ENCODE results near the gene POU5F2.

The POU5F2 gene, protein sequence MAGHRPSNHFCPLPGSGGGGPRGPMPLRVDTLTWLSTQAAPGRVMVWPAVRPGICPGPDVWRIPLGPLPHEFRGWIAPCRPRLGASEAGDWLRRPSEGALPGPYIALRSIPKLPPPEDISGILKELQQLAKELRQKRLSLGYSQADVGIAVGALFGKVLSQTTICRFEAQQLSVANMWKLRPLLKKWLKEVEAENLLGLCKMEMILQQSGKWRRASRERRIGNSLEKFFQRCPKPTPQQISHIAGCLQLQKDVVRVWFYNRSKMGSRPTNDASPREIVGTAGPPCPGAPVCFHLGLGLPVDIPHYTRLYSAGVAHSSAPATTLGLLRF

DNA sequence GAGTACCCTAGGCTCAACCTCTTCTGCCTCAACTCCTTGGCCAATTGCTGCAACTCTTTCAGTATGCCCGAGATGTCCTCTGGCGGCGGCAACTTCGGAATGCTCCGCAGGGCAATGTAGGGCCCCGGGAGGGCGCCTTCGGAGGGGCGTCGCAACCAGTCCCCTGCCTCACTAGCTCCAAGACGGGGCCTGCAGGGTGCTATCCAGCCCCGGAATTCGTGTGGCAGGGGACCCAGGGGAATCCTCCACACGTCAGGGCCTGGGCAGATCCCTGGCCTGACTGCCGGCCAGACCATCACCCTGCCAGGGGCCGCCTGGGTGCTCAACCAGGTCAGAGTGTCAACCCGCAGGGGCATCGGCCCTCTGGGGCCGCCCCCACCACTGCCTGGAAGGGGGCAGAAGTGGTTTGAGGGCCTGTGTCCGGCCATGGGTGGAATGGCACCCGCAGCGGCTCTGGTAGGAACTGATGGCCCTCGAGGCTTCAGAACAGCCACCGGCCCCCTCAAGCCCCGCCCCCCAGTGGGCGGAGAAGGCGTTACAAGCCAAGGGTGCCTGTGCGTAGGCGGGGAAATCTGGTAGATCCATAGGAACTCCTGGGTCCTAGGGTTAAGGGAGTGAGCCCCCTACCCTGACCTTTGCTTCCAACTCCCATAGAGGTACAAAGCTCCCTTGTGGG lies at the start of gene POU5F2:
TSS of gene POU5F2 (minus strand) at position 465 of the 676 bp plus-strand sequence. CDS start at position 428, 37 bp downstream.
- no peak for DNase-seq

DNA sequence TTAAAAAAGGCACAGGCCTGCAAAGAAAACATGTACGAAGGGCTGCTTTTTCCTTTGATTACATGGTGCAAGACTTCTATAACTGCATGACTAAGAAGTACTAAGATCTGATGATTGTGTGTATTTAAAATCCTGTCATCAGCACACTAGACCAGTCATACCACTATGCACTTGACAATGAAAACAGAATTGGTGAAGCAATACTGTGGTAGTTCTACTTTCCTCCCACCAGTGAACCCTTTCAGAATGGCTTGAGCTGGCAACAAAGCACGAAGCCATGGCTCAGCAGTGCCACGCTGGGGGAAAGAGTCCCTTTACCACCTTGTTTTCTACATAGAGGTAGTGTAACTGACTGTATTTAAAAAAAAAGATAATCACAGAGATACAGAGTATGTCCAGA lies 49.0 kb upstream of the POU5F2 start:
- DNase-seq, result peak in 1 of 51 donors; percentile 8

DNA sequence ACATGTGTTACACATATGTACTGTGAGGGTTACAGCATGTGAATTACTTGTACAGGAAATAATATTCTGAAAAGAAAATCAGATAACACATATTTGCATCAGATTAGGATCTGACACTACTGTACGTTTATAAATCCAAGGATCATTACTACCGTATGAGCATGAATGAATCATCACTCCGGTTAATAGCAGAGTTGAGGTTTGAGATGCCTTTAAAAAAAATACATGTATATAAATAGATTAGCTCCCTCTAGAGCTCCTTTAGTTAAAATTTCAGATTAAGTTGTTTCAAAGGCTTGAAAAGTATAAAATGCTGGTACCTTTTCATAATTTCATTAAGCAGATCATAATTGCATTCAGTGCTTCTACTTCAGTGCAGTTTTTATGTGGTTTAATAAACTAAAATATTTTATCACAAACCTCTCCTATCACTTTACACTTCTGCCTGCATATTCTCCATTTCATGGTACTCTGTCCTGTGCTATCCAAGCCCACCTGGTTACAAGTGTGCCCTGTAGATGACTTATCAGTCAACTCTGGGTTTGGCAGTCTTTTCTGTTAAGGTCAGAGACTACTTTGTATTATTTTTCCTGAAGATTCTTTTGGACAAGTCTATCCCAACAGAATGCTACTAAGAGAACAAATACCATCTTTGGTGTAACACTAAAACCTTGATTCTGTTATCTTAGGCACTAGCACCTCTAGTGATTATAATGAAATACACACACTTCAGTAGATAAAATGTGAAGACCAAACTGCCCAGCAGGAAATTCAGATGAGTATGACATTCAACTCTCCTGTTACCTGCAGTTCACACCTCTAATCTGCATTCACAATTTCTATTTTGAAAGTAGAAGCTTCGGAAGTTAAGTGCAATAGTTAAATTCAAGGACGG lies 48.0 kb upstream of the POU5F2 start:
- DNase-seq, result no peak

GRCh38 chr5:93787598-93787997 lies 46.2 kb upstream of the POU5F2 start:
- no peak for DNase-seq

DNA sequence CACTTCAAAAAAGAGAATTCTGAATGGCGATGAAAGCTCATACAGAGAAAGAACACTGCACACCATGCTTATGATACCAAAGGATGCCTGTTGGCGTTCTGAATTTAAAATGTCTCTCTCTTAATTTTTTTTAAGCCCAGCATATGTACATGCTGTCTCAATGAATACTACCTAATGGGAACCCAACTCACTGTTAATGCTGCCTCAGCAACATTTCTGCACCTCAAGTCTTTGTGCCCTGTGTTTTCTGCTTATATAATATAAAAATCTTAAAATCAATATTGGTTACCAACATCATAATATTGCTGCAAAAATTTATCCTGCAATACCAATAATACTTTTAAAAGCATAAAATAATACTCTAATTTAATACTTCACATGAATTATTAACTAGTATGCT lies 44.1 kb upstream of the POU5F2 start:
- no peak for DNase-seq

DNA sequence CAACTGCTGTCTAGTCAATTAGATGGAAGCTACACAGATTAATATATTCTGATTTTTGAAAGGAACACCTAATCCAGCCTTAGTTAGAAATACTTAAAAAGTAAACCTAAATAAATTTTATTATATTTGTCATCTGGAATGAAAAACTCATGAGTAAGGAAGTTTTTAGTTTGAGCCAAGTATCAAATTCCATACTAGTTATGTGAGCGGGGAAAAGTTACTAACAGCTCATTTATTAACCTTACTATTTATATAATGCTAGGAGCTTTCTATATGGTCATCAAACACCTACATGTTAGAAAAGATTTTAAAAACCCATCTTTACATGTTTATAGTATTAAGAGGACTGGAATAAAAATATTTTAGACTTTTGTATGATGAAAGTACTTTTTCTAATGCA lies 41.6 kb upstream of the POU5F2 start:
- DNase-seq, result no peak

DNA sequence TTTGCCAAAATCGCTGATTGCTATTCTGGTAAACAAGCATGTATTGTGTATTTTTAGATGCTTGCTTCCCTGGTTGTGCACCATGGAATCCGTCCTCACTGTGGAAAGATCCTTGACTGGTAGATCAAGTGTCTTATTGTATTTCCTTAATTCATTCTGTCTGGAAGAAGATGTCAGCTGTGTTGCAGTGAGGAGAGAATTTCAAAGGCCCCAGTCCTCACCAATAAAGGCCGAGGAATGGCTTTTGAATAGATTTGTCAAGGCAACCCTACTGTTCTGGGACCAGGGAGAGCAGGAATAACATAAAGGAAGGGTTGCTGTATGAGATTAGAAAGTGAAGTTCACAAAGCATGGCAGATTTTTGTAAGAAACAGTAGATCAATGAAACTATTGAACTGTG lies 36.2 kb upstream of the POU5F2 start:
- no peak for DNase-seq

- no peak for DNase-seq
These were observed 15.0 kb upstream of the POU5F2 start for GRCh38 chr5:93756372-93756771.

DNA sequence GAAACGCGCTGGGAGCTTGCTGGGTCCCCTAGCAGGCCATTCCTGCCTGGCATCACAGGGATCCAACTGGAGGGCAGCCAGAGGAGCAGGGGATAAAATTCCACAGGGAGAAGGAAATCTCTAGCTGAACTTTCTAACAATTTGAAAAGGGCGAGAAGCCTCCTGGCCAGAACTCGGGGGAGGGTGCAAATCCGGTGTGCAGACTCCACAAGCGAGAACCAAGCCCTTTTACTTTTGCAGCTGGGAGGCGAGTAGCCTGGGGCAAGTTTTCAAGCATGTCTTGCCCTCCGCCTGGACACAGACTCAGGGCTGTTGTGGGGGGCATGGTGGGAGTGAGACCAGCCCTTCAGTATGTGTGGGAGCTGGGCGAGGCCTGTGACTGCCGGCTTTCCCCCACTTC lies 14.3 kb upstream of the POU5F2 start:
- DNase-seq, result no peak

DNA sequence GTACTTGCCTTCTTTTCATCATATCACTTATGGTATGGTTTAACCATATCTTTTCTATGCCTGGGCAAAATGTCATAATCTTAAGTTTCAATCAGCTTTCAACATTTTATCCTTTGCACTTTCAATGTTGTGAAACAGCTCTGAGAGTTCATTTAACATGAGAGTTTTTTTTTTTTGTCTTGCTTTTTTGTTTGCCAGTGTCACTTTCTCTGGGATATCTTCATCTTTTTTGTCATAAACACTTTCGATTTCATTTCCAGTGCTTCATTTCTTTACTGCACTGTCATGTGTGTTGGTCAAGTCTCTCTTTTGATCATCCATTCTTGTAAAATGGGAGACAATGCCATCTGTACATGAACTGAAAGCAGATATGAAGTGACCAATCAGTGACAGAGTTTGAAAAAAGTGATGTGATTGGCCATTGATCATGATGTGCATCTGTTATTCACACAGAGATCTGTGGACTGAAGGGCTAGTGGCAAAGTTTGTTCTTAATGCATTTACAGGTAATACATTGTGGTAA lies 7.5 kb upstream of the POU5F2 start:
- no peak for DNase-seq

DNA sequence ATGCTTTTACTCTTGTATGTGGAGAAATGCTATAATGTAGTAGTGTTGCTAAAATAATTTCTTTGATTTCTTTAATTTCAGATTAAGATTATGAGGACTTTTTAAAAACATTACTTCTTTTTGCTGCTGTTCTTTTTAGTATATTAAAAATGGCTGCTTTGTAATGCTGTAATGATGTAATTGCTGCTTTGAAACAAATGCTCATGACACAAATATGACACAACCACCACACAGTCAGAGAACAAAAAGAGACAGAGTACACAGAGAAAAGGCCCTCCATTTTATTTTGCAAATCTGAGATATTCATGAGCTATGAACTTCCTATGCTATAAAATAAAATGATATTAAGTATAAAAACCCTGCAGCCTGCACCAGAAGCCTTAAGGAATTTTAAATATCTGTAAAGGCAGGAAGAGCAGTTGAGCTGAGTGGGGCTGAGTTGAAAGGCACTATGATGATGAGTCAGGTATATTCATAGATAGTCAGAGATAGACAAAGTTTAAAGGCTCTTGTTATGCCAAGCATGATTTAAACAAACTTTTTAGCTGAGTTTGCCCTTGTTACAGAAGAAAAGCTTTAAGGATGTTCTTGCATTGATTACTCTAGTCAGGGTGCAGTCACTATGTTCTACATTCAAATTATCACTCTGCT lies 5.1 kb upstream of the POU5F2 start:
- no peak for DNase-seq

GRCh38 chr5:93736284-93736683 lies 5.1 kb downstream of the POU5F2 start:
- no peak for DNase-seq

DNA sequence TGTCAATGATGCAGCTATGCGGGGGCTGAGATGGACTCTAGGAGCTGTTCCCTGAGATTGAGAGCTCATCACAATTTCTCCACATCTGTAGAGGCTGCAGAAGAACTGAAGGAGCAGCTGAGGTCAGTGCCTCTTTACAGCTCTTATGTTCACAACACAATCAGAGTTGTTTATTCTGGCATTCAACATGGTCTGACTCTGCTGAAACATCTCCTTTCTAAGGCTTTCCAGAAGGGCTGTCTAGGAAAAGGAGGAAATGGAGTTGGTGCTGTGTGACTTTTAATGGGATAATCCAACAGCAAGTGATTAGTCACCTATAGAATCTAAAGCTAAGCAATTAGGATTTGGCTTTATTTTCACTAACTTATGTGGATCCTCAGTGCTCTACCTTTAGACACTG lies 6.0 kb downstream of the POU5F2 start:
- DNase-seq, result no peak

DNA sequence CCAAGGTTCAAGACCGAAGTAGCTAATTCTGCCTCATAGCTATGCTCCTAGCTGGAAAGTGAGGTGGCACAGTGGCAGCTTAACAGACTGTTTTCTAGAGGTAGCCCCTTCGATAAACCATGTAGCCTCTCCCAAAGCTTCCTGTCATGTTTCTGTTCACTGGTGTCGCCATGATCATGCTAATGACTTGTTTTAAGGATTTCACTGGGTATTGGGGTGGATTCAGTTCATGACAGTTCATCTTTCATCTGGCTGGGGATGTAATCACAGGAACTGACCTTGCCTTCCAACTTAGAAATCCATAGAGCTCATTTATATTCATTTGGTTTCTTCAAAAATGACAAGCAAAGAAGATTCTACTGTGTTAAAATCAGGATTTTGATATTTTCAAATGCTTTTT lies 9.4 kb downstream of the POU5F2 start:
- no peak for DNase-seq

GRCh38 chr5:93726595-93726994 lies 14.8 kb downstream of the POU5F2 start:
- no peak for DNase-seq

DNA sequence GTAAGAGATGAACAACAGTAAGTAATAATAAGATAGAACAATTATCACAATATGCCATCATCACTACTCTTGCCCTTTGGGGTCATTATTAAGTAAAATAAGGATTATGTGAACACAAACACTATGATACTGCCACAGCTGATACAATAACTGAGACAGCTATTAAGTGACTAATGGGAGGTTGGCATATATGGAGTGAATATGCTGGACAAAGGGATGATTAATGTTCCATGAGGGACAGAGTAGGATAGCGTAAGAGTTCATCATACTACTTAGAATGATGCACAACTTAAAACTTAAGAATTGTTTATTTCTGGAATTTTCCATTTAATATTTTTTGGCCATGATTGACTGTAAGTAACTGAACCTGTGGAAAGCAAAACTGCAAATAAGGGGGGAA lies 16.6 kb downstream of the POU5F2 start:
- no peak for DNase-seq

- DNase-seq, result no peak
These were observed 17.7 kb downstream of the POU5F2 start for GRCh38 chr5:93723681-93724080.

GRCh38 chr5:93723005-93723404 lies 18.4 kb downstream of the POU5F2 start:
- no peak for DNase-seq

DNA sequence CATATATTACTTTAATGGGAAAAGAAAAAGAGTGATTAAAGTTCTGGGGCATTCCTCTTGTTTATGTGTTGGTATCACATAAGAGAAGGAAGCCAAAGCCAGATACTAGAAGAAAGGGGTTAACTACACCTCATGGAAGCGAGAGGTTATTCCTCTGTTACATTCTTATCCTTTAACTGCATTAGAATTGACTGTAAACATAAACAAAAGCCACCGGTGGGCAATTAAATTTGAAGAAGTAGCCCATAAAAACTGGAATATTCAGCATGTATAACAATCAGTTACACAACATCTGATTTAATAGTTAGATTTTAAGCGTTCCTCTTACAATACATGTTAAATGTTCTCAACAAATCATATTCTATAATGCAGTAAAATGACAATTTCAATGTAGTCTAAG lies 18.8 kb downstream of the POU5F2 start:
- no peak for DNase-seq

DNA sequence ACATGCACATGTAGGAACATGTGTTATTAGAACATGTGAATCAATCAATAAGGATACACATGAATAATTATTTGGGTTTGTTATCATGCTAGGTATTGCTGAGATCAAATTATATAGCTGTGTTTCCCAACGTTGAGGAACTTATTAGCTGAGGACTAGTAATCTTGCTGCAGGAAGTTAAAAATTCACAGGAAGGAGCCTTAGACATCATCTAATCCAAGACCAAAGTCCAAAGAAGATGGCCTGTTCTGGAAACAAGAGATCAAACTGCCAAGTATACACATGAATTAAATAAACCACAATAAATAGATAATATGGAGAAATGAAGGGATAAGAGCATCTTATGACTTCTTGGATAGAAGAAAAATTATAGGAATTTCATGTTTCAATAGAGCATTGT lies 19.9 kb downstream of the POU5F2 start:
- DNase-seq, result no peak

GRCh38 chr5:93721071-93721470 lies 20.3 kb downstream of the POU5F2 start:
- no peak for DNase-seq

GRCh38 chr5:93717162-93717561 lies 24.2 kb downstream of the POU5F2 start:
- peak in 2 of 51 donors; percentile 1 to 2 for DNase-seq

Data from hypothalamus (tissue), 51 donors.